GM21423 (cell line): ENCODE results near the gene NTRK2.

Source experiments
- ATAC-seq: cut with Tn5 transposase; IDR thresholded peaks from one replicate; pipeline ENCODE4 v1.9.1; 2021; ENCODE audit warnings: mild to moderate bottlenecking, moderate library complexity; ENCODE audit not compliant: unreplicated experiment

Gene NTRK2

GRCh38 chr9:84966876-84967830 is 297.6 kb downstream of the NTRK2 start:
- no peak for ATAC-seq

GRCh38 chr9:84969084-84969483 is 299.6 kb downstream of the NTRK2 start:
- no peak for ATAC-seq

GRCh38 chr9:84969736-84970135 is 300.2 kb downstream of the NTRK2 start:
- no peak for ATAC-seq

GRCh38 chr9:84970432-84970831 is 300.9 kb downstream of the NTRK2 start:
- no peak for ATAC-seq

GRCh38 chr9:84971571-84971970 is 302.0 kb downstream of the NTRK2 start:
- ATAC-seq, result no peak

- no peak for ATAC-seq
Measured at GRCh38 chr9:84974258-84974657, 304.7 kb downstream of the NTRK2 start.

GRCh38 chr9:84974855-84975254 is 305.3 kb downstream of the NTRK2 start:
- ATAC-seq, result no peak

- no peak for ATAC-seq
Measured at GRCh38 chr9:84975926-84976325, 306.4 kb downstream of the NTRK2 start.

GRCh38 chr9:84978661-84979060 is 309.1 kb downstream of the NTRK2 start:
- no peak for ATAC-seq

- ATAC-seq, result no peak
Measured at GRCh38 chr9:84983749-84984148, 314.2 kb downstream of the NTRK2 start.

- ATAC-seq, result no peak
Measured at GRCh38 chr9:84988621-84989020, 319.1 kb downstream of the NTRK2 start.

GRCh38 chr9:84990416-84990815 is 320.9 kb downstream of the NTRK2 start:
- ATAC-seq, result no peak

GRCh38 chr9:84990850-84991513 is 321.5 kb downstream of the NTRK2 start:
- no peak for ATAC-seq

GRCh38 chr9:84991514-84991870 is 322.0 kb downstream of the NTRK2 start:
- no peak for ATAC-seq

- ATAC-seq, result no peak
Measured at GRCh38 chr9:84992381-84992780, 322.9 kb downstream of the NTRK2 start.

GRCh38 chr9:84993105-84993504 is 323.6 kb downstream of the NTRK2 start:
- no peak for ATAC-seq

GRCh38 chr9:84996029-84996428 is 326.5 kb downstream of the NTRK2 start:
- no peak for ATAC-seq

- no peak for ATAC-seq
Measured at GRCh38 chr9:84996716-84997115, 327.2 kb downstream of the NTRK2 start.

- no peak for ATAC-seq
Measured at GRCh38 chr9:84997472-84997871, 327.9 kb downstream of the NTRK2 start.

GRCh38 chr9:84998639-84999038 is 329.1 kb downstream of the NTRK2 start:
- no peak for ATAC-seq

- ATAC-seq, result no peak
Measured at GRCh38 chr9:84999788-85000187, 330.3 kb downstream of the NTRK2 start.

- ATAC-seq, result no peak
Measured at GRCh38 chr9:85001925-85002324, 332.4 kb downstream of the NTRK2 start.
